GM18517 (cell line): ENCODE measurements around the gene DARS1.

Experiments
- ATAC-seq: cut with Tn5 transposase; IDR thresholded peaks from one replicate; pipeline ENCODE4 v1.9.1; 2021; ENCODE audit warnings: mild to moderate bottlenecking, moderate library complexity; ENCODE audit not compliant: unreplicated experiment

The DARS1 gene

GRCh38 chr2:135948141-135948540 lies 37.3 kb downstream of the DARS1 start:
- ATAC-seq = no peak

GRCh38 chr2:135947483-135947882 lies 37.9 kb downstream of the DARS1 start:
- ATAC-seq = no peak

- no peak for ATAC-seq
These were observed 39.9 kb downstream of the DARS1 start for GRCh38 chr2:135945526-135945925.

GRCh38 chr2:135944625-135945024 lies 40.8 kb downstream of the DARS1 start:
- ATAC-seq = no peak

GRCh38 chr2:135942936-135943688 lies 42.3 kb downstream of the DARS1 start:
- no peak for ATAC-seq

GRCh38 chr2:135936524-135936923 lies 48.9 kb downstream of the DARS1 start:
- no peak for ATAC-seq

GRCh38 chr2:135935914-135936313 lies 49.5 kb downstream of the DARS1 start:
- no peak for ATAC-seq

GRCh38 chr2:135931776-135932443 lies 53.5 kb downstream of the DARS1 start:
- ATAC-seq = peak; percentile 84

GRCh38 chr2:135926605-135927004 lies 58.8 kb downstream of the DARS1 start:
- no peak for ATAC-seq

- no peak for ATAC-seq
These were observed 59.9 kb downstream of the DARS1 start for GRCh38 chr2:135925571-135925970.

GRCh38 chr2:135916207-135916606 lies 69.2 kb downstream of the DARS1 start:
- ATAC-seq = peak; percentile 56

- no peak for ATAC-seq
These were observed 70.9 kb downstream of the DARS1 start for GRCh38 chr2:135914485-135914884.

GRCh38 chr2:135913727-135914365 lies 71.6 kb downstream of the DARS1 start:
- no peak for ATAC-seq

- ATAC-seq = no peak
These were observed 75.5 kb downstream of the DARS1 start for GRCh38 chr2:135909976-135910375.

GRCh38 chr2:135905679-135906078 lies 79.7 kb downstream of the DARS1 start:
- ATAC-seq = no peak

GRCh38 chr2:135904341-135904989 lies 81.0 kb downstream of the DARS1 start:
- ATAC-seq = no peak

- ATAC-seq = no peak
These were observed 81.8 kb downstream of the DARS1 start for GRCh38 chr2:135903650-135904049.

- no peak for ATAC-seq
These were observed 85.9 kb downstream of the DARS1 start for GRCh38 chr2:135899567-135899966.

- ATAC-seq = no peak
These were observed 87.1 kb downstream of the DARS1 start for GRCh38 chr2:135898234-135898786.

- ATAC-seq = no peak
These were observed 90.5 kb downstream of the DARS1 start for GRCh38 chr2:135894930-135895329.

GRCh38 chr2:135893374-135893794 lies 92.0 kb downstream of the DARS1 start:
- ATAC-seq = no peak
